SIG-M5 treated with dmso at 0.1 percent for 504 hours (cell line): ENCODE results near the gene PHF5A.
"Not testable (repeated sequence)": the region's sequence is repeated elsewhere in the genome, so short reads cannot be mapped to it uniquely, and the experiment has no call there.

Experiments
- DNase-seq: peaks from one replicate; lab custom pipeline; 2025; ENCODE audit not compliant: unreplicated experiment; lab: John Stamatoyannopoulos, UW

The PHF5A gene

DNA sequence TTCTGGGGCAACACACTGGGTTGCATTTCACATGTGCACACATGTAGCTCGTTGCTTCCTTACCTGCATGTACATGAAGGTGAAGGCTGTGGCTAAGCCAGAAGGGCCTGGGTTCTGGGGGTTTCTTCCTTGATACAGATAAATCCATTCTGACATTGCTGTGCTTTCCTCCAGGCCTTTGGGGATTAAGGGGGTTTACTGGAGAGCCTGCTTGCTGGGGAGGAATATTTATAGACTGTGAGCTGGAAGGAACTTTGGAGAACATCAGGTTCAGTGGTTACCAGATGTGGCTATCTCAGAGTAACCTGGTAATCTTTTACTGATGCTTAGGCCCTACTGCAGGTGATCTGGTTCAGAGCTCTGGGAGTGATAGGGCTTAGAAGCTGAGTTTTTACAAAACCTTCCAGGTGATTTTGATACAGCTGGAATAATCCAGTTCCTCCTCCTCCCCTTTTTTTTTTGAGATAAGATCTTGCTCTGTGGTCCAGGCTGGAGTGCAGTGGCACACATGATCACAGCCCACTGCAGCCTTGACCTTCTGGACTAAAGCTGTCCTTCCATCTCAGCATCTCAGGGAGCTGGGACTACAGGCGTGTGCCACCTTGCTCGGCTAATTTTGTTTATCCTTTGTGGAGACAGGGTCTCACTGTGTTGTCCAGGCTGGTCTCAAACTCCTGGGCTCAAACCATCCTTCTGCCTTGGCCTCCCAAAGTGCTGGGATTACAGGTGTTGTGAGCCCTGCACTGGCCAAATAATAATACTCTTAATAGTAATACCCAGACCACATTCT, 20.3 kb upstream of the PHF5A start:
- no peak for DNase-seq

DNA sequence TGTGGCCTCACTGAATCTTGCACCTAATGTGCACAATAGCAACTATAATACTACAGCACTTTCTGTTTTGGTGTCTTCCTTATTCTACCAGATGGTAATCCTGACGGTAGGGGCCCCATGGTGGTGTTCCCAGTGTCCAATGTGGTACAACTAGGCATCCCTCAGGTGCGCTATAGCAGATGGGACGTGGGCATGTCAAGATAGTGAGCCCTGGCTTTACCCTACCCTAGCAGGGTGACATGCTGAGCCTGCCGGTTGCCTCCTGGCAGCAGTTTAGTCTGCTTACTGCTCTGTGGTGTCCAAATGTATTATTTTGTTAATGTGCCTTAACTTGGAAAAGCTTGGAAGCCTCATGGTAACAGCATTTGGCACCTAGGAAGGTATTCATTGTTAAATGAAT, 19.6 kb upstream of the PHF5A start:
- DNase-seq = no peak

DNA sequence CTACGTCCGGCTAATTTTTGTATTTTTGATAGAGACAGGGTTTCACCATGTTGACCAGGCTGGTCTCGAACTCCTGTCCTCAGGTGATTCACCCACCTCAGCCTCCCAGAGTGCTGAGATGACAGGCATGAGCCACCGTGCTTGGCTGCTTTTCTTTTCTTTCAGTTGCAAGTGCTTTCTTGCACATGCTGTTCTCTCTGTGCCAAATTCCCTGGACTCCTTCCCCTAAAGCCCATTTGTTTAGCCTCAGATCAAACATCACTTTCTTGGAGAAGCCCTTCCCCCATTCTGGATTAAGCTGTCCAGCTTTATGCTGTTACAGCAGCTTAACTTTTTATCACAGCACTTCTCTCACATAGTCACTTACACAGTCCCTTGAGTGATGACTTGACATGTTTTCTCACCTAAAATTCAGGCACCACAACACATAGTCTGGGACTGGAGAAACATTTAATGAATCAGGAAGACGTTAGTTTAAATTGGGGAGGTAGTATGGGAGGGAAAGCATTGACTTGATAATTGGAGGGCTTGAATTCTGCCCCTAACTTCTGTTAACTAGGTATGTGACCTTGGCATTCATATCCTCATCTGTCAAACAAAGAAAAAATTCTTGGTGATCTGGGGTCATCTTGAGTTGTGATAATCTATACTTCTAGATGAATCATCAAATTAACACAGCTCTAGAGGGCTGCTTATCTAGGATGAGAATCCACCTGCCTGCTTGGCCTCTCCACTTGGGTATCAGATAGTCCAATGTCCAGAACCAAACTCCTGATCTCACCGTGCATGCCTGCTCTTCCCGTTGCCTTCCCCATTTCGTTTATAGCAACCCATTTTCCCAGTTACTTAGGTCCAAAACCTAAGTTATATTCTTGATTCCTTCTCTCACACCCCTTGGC, 18.8 kb upstream of the PHF5A start:
- DNase-seq = no peak

DNA sequence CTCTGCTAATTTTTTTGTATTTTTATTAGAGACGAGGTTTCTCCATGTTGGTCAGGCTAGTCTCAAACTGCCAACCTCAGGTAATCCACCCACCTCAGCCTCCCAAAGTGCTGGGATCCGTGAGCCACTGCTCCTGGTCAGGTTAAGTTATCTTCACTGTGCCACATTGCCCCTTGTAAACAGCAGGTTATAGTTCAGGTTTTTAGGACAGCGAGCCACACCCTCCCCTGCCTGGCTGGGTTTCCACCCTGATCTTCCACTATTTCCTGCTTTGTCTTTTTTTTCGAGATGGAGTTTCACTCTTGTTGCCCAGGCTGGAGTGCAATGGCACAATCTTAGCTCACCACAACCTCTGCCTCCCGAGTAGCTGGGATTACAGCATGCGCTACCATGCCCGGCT, 16.5 kb upstream of the PHF5A start:
- no peak for DNase-seq

DNA sequence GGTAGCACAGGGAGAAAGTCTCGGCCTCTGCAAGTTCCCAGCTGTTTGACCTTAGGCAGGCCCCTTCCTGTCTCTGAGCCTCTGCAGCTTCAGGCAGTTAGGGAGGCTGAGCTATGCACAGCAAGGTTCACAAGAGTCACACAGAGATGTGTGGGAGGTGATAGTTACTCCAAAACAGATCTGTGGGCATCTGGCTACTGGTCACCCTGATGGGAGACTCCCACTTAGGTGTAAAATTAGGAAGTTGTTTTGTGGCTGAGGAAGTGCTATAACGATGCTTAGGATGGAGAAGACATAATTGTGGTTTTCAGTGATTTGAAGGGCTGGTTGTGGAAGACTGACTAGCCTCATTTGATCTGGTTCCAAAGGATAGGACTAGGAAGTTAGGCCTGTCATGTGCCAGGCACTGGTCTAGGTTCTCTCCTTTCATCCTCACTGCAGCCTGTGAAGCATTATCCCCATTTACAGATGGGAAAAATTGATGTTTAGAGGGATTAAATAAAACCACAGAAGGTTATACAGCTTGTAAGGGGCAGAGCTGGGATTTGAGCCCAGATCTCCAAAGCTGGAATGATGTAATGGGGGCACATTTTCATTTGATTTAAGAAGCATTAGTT, 13.9 kb upstream of the PHF5A start:
- DNase-seq = no peak

DNA sequence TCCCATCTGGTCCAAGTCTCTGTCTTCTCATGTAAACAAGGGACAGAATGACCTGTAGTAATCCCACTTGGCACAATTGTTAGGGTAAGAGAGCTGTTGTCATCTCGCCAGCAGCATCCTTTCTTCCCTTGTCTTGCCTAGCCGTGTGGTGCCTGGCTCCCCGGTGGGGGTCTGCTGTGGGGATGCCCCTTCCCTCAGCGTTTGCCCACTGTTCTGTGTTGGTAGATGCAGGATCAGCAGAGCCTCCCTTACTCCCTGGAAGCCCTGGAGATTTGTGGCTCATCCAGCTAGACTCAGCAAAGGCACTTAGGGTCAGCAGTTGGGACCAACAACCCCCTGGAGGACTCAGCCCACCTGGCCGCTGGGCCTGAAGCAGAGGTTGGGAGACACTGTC, 13.4 kb upstream of the PHF5A start:
- no peak for DNase-seq

DNA sequence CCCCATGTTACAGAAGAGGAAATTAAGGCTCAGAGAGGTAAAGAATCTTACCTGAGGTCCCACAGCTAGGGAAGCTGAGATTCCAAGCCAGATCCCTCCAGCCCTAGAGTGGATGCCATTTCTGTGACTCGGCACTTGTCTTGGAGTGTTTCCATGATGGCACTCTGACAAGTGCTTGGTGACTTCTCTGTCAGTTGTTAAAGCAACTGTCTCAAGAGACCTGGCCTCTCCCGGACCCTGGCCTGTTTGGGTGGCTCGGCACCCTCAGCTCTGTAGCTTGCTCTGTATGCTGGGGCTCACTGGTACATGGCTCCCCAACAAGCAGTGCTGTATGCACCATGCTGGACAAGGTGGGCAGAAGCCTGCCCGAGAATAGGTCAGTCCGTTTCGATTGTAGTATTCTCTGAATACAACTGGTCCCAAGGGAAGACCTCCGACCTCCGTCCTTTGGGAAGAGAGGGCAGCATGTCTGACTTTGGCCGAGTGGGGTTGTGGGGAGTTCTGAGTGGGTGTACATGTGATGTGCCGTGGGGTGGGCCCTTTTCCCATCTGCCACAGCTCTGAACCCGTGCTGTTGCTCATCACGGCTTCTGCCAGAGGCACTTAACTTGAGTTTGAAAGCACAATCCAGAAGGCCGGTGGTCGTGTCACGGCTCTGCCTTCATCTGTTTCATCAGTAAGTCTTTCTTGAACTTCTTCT, 12.8 kb upstream of the PHF5A start:
- no peak for DNase-seq

DNA sequence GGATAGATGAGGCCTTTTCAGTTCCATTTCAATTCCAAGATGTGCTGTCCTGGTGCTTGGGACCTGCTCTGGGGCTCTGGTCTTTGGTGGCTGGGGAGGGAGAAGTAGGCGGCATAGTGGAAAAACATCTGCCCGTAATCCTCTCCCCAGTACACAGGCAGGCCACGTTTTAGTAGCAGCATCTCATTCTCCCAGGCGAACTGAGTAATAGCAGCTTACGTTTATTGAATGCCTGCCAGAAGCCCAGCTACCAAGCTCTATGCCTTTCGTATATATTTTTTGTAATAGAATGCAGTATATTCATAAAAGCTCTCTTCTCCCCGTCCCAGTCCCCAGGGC, 11.9 kb upstream of the PHF5A start:
- DNase-seq = no peak

DNA sequence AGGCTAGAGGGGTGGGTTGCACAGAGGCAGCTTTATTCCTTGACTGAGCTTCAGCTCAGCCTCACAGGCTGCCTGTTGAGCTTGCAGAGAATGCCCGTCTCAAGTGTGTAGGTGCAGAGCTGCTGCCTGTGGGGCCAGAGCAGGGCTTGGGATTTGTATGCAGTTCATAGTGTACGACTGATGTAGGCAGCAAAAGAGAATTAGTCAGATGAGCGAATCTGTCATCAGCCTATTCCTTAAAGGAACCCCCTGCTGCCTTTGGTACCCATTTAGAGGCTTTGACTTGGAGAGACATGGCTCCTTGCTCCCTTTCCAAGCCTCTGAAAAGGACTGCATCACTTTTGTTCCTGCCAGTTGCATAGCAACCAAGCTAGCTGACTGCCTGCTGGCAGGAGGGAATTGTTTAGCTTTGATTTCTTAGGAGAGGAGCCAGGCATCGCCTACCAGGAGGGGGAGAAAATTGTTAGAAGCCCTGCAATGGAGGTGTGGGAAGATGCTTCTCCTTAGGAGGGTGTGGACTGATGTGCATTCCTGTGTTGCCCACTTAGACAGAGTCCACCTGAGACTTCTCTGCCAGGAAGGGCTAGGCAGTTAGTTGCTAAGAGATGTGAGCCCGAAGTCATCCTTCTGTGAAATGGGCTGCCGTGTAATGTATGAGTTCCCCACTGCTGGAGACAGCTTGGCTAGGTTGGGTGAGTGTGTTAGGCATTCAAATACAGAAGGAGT, 11.3 kb upstream of the PHF5A start:
- DNase-seq = no peak

DNA sequence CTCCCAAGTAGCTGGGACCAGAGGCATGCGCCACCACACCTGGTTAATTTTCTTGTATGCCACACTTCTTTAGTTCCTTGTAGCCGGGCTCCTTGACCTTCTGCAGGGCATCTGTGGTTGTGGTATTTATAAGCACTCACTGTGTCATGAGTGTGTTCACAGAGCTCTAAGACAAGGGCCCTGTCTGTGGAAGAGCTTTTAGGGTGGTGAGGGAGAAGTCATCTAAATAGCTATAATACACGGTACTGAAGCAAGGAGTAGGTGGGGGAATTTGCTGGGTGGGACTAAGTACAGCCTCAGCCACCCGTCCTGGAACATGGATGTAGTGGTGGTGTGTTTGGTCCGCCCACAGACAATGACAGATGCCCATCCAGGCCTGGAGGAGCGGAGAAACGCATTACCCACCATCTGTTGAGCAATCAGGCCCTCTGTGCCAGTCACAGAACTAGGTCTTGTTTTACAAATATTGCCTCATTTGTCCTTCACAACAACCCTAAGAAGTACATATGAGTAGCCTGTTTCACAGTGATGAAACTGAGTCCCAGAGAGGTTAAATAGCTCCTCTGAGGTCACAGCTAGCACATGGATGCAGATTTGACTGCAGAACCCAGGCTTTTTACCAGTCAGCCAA, 10.5 kb upstream of the PHF5A start:
- peak; percentile 79 for DNase-seq

DNA sequence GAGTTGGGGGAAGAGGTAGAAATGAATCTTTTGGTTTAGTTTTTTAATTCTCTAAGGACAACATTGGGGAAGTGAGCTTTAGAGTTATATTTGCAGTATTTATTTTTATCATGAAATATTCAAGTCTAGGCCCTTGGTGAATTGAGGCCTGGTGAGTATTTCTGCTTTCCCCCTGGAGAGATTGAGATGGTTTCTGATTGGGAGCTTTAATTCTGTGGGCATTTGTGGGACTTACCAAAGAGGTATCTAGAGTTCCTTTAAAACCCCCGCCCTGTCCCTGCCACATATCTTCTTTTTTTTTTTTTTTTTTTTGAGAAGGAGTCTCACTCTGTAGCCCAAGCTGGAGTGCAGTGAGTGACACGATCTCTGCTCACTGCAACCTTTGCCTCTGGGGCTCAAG, 10.0 kb upstream of the PHF5A start:
- no peak for DNase-seq

DNA sequence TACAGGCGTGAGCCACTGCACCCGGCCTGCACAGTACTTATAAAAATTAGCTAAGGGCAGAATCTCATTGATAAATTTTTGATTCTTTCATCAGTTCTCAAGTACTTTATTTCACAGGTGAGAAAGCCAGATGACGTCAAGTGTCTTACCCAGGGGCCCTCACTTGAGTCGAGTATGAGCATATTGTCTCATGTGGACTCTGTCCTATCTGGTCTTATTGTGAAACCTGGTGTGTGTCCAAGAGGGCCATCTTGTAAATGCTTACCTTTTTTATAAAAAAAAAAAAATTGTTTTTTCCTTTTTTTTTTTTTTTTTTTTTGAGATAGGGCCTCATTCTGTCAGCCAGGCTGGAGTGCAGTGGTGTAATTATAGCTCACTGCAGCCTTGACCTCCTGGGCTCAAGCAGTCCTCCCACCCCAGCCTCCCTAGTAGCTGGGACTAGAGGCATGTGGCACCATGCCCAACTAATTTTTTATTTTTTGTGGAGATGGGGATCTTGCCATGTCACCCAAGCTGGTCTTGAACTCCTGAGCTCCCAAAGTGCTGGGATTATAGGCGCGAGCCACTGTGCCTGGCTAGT, 6.5 kb upstream of the PHF5A start:
- no peak for DNase-seq

DNA sequence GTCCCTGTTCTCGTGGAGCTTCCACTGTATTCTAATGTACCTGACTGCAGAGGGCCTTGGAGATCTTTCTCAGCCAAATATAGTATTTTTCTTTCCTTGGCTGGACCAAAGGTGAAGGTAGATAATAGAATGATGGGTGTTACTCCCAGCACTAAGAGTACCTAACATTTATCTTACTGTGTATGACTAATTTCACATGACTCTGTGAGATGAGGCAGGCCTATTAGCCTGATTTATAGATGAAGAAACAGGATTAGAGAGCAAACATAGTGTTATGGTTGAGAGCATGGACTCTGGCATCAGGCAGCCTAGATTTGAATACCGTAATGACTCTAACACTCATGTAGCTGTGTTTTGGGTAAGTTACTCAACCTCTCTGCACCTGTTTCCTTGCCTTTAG, 3.1 kb upstream of the PHF5A start:
- DNase-seq = no peak

DNA sequence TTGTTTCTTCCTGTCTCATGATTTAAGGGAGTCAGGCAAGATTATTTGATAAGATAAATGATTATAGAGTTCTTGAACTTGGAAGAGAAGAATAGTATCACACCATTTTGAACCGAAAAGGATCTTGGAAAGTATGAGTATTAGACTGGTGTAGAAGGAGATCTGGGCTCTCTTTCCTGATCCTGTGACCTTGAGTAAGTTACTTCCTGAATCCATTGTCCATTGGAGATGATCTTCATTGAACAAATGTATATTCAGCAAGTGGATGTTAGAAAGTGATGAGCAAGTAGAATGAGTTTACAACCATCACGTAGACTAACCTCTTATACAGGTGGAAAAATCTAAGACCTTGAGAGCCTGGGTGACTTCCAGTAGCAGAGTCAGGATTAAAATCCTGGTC, 2.4 kb upstream of the PHF5A start:
- no peak for DNase-seq

DNA sequence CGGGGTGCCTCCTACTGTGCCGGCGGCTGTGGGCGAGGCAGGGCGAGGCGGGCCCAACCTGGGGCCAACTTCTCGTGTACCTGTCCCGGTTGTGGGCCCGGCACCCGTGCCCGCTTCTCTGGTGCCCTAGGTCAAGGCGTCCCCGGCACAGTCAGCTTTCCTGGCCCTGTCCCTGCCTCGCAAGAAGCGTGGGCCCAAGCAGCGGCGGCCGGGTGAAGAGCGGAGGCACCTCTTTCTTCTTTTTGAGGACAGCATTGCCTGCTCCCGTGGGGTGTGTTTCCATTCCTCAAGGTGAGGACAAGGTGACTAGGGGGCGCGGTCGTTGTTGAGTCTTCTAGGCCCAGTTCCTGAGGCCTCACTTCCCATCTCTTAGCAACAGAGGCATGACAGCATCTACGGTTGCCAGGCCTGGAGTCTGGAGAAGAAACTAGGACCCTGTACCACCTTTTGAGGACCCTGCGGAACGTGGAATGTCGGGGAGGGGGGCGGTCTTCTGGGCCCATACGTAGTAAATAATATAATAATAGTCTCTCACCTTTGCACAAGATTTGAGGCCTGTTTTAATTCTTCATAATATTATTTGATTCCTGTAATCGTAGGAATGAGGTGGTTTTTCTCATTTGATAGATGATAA, 843 bp upstream of the PHF5A start:
- DNase-seq = peak; percentile 67

DNA sequence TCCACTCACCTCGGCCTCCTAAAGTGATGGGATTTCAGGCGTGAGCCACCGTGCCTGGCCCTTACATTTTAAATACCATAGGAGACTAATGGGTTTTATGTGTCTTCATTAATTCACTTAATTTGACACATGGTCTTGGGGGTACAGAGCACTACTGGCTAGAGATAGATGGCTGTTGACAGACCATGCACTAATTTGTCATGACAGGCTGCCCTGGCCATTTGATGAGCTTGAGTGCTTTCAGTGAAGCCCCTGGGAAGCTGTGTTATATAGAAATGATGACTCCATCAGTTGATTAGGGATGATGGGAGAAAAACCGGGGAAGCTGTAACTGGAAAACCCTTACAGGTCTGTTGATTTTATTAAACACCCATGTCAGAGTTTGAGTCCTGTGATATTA, 6.6 kb downstream of the PHF5A start:
- DNase-seq = no peak

DNA sequence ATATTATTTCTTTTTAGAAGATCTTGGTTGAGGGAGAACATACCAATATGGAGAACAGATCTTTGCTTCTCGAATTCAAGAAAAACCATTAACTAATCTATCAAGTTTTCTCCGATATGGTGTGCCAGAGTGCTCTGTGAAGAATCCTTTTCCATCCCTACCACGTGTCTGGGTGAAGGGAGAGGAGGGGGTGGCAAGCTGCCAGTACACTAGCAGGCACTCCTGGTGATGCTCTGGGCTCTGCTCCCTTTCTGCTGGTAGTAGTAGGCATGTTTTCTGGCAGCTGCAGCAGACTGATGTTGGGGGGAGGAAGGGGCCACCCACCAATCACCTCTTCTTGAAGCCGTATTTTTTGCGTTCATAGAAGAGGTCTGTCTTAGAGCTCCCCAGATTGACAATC, 8.4 kb downstream of the PHF5A start:
- not testable (repeated sequence) for DNase-seq

DNA sequence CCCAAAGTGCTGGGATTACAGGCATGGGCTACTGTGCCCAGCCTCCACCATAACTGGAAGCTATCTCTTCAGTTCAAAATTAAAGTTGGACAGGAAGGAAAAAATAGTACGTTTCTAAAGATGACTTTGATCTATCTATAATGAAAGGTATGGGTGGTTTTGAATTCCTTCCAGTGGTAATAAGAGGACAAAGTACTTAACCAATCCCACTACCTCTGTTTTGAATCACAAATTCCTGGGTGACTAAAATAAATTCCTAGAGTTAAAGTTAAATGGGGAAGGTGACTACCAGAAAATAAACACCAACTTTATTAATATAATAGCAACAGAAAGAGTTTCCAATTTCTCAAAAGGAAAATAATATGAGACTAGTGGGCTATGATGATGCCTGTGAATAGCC, 9.1 kb downstream of the PHF5A start:
- DNase-seq = no peak

DNA sequence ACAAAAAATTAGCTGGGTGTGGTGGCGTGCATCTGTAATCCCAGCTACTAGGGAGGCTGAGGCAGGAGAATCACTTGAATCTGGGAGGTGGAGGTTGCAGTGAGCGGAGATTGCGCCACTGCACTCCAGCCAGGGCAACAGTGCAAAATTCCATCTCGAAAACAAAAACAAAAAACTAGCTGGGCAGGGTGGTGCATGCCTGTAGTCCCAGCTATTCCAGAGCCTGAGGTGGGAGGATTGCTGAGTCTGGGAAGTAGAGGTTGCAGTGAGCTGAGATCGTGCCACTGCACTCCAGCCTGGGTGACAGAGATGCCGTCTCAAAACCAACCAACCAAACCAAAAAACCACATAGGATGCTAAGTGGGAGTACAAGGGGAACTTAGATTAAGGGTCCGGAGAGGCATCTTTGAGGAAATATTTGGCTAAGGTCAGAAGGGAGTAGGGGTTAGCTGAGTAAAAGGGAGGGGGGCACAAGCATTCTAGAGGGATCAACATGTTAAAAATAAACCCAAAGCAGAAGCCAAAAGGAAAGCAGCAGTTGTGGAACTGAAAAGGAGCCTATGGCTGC, 10.2 kb downstream of the PHF5A start:
- DNase-seq = no peak
